ENCODE measurements around the gene UBL5. TPM values are rescaled to one million over a fixed set of nuclear protein-coding genes. Genes with fewer than 3 reads are reported as not detected.

The UBL5 gene
- total RNA-seq, 4 donors from 2014 or later = 177 to 258 (median 207) TPM

DNA sequence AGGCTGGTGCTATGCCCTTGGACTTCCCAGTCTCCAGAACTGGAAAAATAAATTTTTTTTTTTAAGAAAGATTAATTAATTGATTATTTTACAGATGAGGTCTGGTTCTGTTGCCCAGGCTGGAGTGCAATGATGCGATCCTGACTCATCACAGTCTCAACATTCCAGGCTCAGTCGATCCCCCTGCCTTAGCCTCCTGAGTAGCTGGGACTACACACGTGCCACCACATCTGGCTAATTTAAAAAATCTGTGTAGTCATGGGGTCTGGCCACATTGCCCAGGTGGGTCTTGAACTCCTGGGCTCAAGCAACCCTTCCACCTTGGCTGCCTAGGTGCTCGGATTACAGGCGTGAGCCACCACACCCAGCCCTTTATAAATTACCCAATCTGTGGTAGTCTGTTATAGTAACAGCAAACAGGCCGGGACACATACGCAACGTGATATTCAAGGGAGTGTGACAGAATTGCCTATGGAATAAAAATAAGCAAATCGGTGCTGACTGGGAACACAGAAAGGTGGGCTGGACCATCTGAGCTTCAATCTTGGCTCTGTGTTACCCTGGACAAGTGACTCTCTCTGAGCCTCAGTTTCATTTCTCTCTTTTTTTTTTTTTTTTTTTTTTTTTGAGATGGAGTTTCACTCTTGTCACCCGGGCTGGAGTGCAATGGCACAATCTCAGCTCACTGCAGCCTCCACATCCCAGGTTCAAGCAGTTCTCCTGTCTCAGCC lies 50.2 kb downstream of the UBL5 start:
- Histone ChIP-seq H3K4me3 (no peak overlapping the region), H3K4me1 (no peaks in the 10 kb centered on the region), H3K27ac (no peak overlapping the region), H3K36me3 (no peaks in the 10 kb centered on the region), H3K27me3 (no peaks in the 10 kb centered on the region), H3K9me3 (no peaks in the 10 kb centered on the region)
- DNase-seq = no peak
- TF ChIP-seq, protein P1, sequence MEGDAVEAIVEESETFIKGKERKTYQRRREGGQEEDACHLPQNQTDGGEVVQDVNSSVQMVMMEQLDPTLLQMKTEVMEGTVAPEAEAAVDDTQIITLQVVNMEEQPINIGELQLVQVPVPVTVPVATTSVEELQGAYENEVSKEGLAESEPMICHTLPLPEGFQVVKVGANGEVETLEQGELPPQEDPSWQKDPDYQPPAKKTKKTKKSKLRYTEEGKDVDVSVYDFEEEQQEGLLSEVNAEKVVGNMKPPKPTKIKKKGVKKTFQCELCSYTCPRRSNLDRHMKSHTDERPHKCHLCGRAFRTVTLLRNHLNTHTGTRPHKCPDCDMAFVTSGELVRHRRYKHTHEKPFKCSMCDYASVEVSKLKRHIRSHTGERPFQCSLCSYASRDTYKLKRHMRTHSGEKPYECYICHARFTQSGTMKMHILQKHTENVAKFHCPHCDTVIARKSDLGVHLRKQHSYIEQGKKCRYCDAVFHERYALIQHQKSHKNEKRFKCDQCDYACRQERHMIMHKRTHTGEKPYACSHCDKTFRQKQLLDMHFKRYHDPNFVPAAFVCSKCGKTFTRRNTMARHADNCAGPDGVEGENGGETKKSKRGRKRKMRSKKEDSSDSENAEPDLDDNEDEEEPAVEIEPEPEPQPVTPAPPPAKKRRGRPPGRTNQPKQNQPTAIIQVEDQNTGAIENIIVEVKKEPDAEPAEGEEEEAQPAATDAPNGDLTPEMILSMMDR (IDR thresholded peaks at IDR 0.05) = no peak
- TF ChIP-seq POLR2A (IDR thresholded peaks at IDR 0.05) = no peak

- no peaks in the 10 kb centered on the region for H3K36me3 ChIP-seq
- no peaks in the 10 kb centered on the region for H3K9me3 ChIP-seq
- no peak for TF ChIP-seq POLR2A (IDR thresholded peaks at IDR 0.05)
- TF ChIP-seq, protein P1 (IDR thresholded peaks at IDR 0.05) = no peak
- DNase-seq = no peak
- no peaks in the 10 kb centered on the region for H3K4me1 ChIP-seq
- H3K4me3 ChIP-seq = no peak overlapping the region
- no peak overlapping the region for H3K27ac ChIP-seq
- no peaks in the 10 kb centered on the region for H3K27me3 ChIP-seq
Measured at GRCh38 chr19:9878511-9879196, 50.9 kb downstream of the UBL5 start.

Small RNAs within 50 kb of the gene (small RNA-seq; reads per million reads assigned to genes)
- gene RF00156 = 0 reads per million in 2 donors

Other genes starting within 250 kb of the UBL5 start
- gene ZNF121, start 243.4 kb upstream of the UBL5 start, total RNA-seq = 10 to 100 TPM; 10.7 to 30.5 (median 19.7) TPM
- 10 to 100 TPM; 20.0 to 52.0 (median 26.3) TPM for gene ZNF561, start 206.7 kb upstream of the UBL5 start, total RNA-seq
- 10 to 100 TPM; 14.9 to 38.8 (median 25.9) TPM for gene ZNF562, start 152.8 kb upstream of the UBL5 start, total RNA-seq
- gene ZNF846, start 59.2 kb upstream of the UBL5 start, total RNA-seq = 10 to 100 TPM in 3 of 4 donors, 1 to 10 TPM in 1; 6.8 to 20.6 (median 14.8) TPM
- 10 to 100 TPM; 39.8 to 87.9 (median 70.8) TPM for gene FBXL12, start 8.8 kb upstream of the UBL5 start, total RNA-seq
- gene PIN1, start 7.4 kb downstream of the UBL5 start, total RNA-seq = 10 to 100 TPM; 35.7 to 89.1 (median 61.1) TPM
- 1 to 10 TPM in 3 of 4 donors, not detected in 1; 1.1 to 5.3 (median 2.1) TPM for gene OLFM2, start 108.6 kb downstream of the UBL5 start, total RNA-seq
- 1 to 10 TPM; 1.2 to 9.1 (median 4.1) TPM for gene COL5A3, start 182.6 kb downstream of the UBL5 start, total RNA-seq
- not detected for gene RDH8, start 185.6 kb downstream of the UBL5 start, total RNA-seq